Activated CD4-positive, alpha-beta memory T cell treated with anti-CD3 and anti-CD28 coated beads, Interleukin-2, amount 10 ng/mL, durations not matched to agents 7 days and 5 days (primary cell): Measurements from ENCODE around the gene SMCO2. TPM values are rescaled to one million over a fixed set of nuclear protein-coding genes. Genes with fewer than 3 reads are reported as not detected.
A peak's percentile ranks its signal among the peaks of the same experiment; 100 is the strongest.

Experiments
- CTCF ChIA-PET: fragments of 350-600 bp; sonication (Branson Sonifier 250); formaldehyde crosslinking; loops from one replicate; lab custom pipeline; 2021; ENCODE audit warnings: antibody characterized with exemption, inconsistent platforms; lab: Charles Lee
- POLR2A ChIA-PET: fragments of 350-600 bp; sonication (Branson Sonifier 250); formaldehyde crosslinking; loops from one replicate; lab custom pipeline; 2021; ENCODE audit warnings: antibody characterized with exemption; lab: Charles Lee
- DNase-seq: peaks from one replicate; pipeline ENCODE4 v3.0.0-alpha.2; 2020
- H3K27ac Mint-ChIP-seq: one replicate; pipeline ENCODE4 v1.8.0; 2021; ENCODE audit warnings: mild to moderate bottlenecking, mixed read lengths
- H3K27me3 Mint-ChIP-seq: one replicate; pipeline ENCODE4 v1.8.0; 2021; ENCODE audit warnings: mixed read lengths
- H3K36me3 Mint-ChIP-seq: one replicate; pipeline ENCODE4 v1.8.0; 2021; ENCODE audit warnings: low read depth, mixed read lengths
- H3K4me1 Mint-ChIP-seq: one replicate; pipeline ENCODE4 v1.8.0; 2021; ENCODE audit warnings: mixed read lengths
- H3K4me3 Mint-ChIP-seq: one replicate; pipeline ENCODE4 v1.8.0; 2021; ENCODE audit warnings: mild to moderate bottlenecking, mixed read lengths
- H3K9me3 Mint-ChIP-seq: one replicate; pipeline ENCODE4 v1.8.0; 2021; ENCODE audit warnings: mixed read lengths
- total RNA-seq, 2 experiments: library from RNA; stranded (reverse); gene quantifications; one replicate each; pipeline ENCODE4 v1.2.3, GENCODE V29; 2021

SMCO2 gene
- total RNA-seq, 2 experiments from 2014 or later: 0.38 to 0.60 TPM

DNA sequence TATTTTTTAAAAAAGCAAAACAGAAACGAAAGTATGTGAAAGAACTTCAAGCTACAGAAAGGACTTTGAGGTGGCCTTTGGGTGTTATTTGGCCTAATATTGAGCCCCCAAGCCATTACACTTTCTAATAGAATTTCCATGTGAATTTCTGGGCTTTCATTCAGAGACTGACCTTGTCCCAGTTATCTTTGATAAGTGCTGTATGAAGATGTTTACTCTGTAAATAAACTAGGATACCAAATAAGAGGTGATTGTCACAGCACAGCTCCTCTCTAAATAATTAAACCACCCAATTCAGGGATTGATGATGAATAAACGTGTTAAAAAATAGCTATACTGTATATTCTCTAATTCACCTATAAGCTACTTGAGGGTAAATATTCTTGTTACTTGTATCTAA lies 44.7 kb downstream of the SMCO2 start:
- no peak overlapping the region for H3K4me3 Mint-ChIP-seq
- no peaks in the 10 kb centered on the region for H3K4me1 Mint-ChIP-seq
- peaks cover 39% of the 10 kb centered on the region for H3K27me3 Mint-ChIP-seq
- POLR2A ChIA-PET: no interaction called here
- peaks cover 5% of the 10 kb centered on the region for H3K36me3 Mint-ChIP-seq
- no peak for DNase-seq
- CTCF ChIA-PET: no interaction called here
- no peak overlapping the region for H3K27ac Mint-ChIP-seq
- no peaks in the 10 kb centered on the region for H3K9me3 Mint-ChIP-seq

DNA sequence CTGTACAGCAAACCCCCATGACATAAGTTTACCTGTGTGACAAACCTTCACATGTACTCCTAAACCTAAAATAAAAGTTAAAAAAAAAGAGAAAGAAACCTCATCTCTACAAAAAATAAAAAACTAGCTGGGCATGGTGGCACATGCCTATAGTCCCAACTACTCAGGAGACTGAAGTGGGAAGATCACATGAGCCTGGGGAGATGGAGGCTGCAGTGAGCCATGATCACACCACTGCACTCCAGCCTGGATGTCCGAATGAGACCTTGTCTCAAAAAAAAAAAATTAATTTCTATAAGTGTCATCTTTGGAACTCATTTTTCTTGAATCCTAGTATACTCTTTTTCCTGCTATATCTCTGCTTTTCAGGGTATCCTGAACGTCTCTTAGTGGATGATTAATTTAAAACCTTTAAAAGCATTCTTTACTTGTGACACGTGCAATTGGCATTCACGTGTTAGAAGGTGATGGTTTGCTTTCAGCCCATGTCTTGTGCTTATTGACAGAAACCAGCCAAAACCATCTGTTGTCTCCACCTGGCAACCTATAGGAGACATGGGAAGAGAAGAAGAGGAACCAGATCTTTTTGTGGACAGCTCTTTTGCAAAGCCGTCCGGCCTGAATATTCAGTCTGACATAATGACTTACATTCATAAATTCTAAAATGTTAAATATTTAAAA lies 46.9 kb downstream of the SMCO2 start:
- Mint-ChIP-seq H3K36me3 (peaks cover 8% of the 10 kb centered on the region), H3K27me3 (peaks cover 49% of the 10 kb centered on the region), H3K27ac (no peak overlapping the region), H3K4me1 (peaks cover 16% of the 10 kb centered on the region), H3K4me3 (no peak overlapping the region), H3K9me3 (no peaks in the 10 kb centered on the region)
- ChIA-PET CTCF (no interaction called here), POLR2A (no interaction called here)
- DNase-seq: no peak

DNA sequence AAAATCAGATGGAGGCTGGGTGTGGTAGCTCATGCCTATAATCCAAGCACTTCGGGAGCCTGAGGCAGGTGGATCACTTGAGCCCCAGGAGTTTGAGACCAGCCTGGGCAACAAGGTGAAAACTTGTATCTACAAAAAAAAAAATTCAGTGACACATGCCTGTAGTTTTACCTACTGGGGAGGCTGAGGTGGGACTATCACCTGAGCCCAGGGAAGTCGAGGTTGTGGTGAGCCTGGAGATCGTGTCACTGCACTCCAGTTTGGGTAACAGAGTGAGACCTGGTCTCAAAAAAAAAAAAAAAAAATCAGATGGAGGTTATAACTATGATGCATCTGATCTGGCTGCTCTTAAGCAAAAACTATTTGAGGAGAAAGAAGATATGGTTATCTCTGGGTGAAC lies 50.9 kb downstream of the SMCO2 start:
- H3K27ac Mint-ChIP-seq: peak overlapping the region; percentile 31
- no peak for DNase-seq
- peaks cover 57% of the 10 kb centered on the region for H3K27me3 Mint-ChIP-seq
- H3K4me3 Mint-ChIP-seq: no peak overlapping the region
- H3K36me3 Mint-ChIP-seq: peaks cover 15% of the 10 kb centered on the region
- ChIA-PET CTCF (no interaction called here), POLR2A (no interaction called here)
- H3K9me3 Mint-ChIP-seq: peaks cover 3% of the 10 kb centered on the region
- peaks cover 40% of the 10 kb centered on the region for H3K4me1 Mint-ChIP-seq

DNA sequence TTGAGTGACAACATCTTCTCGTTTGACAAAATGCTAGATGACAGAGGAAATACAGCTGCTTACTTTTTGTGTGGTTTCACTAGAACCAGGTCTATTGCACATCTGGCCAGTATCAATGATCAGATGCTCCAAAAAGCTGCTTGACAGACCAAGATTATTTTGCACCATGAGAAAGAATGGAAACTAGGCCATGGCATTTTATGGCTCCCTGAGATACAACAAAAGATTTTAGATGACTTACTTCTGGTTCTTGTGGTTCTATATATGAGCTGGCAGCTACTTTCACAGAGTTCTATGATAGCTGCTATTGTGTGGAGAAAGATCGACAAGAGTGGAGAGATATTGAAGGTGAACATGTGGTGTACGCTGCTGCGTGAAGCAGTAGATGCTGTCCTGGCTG lies 51.6 kb downstream of the SMCO2 start:
- no peak for DNase-seq
- CTCF ChIA-PET: no interaction called here
- Mint-ChIP-seq H3K27ac (peak overlapping the region; percentile 31), H3K36me3 (peaks cover 18% of the 10 kb centered on the region), H3K4me3 (no peak overlapping the region), H3K9me3 (peaks cover 6% of the 10 kb centered on the region), H3K4me1 (peaks cover 45% of the 10 kb centered on the region), H3K27me3 (peaks cover 53% of the 10 kb centered on the region)
- POLR2A ChIA-PET: interaction anchor here (1.0 kb wide), 1 partner anchor 36 kb away, joined by 3 read pairs; no protein-coding TSS in a partner anchor

DNA sequence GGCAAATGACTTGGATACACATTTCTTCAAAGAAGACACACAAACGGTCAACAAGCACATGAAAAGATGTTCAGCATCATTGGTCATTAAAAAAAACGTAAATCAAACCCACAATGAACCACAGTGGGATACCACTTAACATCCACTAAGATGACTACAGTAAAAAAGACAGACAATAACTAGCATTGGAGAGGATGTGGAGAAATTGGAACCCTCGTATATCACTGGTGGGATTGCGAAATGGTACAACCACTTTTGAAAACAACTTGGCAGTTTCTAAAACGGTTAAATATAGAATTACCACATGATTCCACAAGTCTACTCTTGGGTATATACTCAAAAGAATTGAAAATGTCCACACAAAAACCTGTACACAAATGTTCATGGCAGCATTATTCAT lies 52.2 kb downstream of the SMCO2 start:
- Mint-ChIP-seq H3K4me1 (peaks cover 45% of the 10 kb centered on the region), H3K27me3 (peaks cover 52% of the 10 kb centered on the region), H3K9me3 (peaks cover 6% of the 10 kb centered on the region), H3K4me3 (no peak overlapping the region), H3K27ac (no peak overlapping the region), H3K36me3 (peaks cover 18% of the 10 kb centered on the region)
- DNase-seq: no peak
- ChIA-PET POLR2A (interaction anchor here (1.0 kb wide), 1 partner anchor 36 kb away, joined by 3 read pairs; no protein-coding TSS in a partner anchor), CTCF (no interaction called here)

DNA sequence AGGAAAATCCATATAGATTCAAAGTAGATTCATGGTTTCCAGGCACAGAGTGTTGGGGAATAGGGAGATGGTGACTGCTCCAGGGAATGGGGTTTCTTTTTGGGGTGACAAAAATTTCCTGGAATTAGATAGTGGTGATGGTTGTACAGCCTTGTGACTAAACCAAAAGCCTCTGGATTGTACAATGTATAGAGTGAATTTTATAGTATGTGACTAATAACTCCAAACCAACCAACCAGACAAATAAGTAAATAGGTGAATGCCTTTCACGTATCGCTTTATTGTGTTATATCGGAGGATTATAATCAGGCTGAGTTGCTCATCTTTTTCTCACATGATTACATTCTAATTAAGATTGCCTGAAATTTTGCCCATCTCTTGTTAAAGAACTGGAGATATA lies 52.8 kb downstream of the SMCO2 start:
- H3K27me3 Mint-ChIP-seq: peaks cover 54% of the 10 kb centered on the region
- peaks cover 45% of the 10 kb centered on the region for H3K4me1 Mint-ChIP-seq
- CTCF ChIA-PET: no interaction called here
- H3K36me3 Mint-ChIP-seq: peaks cover 23% of the 10 kb centered on the region
- POLR2A ChIA-PET: no interaction called here
- peaks cover 6% of the 10 kb centered on the region for H3K9me3 Mint-ChIP-seq
- H3K27ac Mint-ChIP-seq: no peak overlapping the region
- no peak overlapping the region for H3K4me3 Mint-ChIP-seq
- DNase-seq: no peak

DNA sequence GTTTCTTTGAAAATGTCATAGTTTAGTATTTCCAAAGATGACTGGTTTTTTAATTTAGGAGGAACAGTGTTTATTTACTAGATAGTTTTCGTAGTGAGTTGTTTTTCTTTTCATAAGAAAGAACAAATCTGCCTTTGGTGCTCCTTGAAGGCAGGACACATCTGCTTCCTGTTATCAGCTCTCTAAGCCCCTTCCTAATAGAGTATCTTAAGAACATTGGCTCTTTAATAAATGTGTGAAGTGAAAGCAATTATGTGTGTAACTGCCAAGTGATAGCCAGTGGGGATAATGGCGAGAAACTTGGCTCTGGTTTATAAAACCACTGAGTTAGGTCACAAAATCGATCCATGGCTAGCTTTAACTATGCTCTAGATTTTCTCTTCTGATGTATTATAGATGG lies 54.0 kb downstream of the SMCO2 start:
- Mint-ChIP-seq H3K27ac (no peak overlapping the region), H3K4me3 (no peak overlapping the region), H3K36me3 (peaks cover 21% of the 10 kb centered on the region), H3K9me3 (peaks cover 6% of the 10 kb centered on the region), H3K4me1 (peaks cover 45% of the 10 kb centered on the region), H3K27me3 (peaks cover 53% of the 10 kb centered on the region)
- ChIA-PET POLR2A (no interaction called here), CTCF (no interaction called here)
- DNase-seq: no peak

DNA sequence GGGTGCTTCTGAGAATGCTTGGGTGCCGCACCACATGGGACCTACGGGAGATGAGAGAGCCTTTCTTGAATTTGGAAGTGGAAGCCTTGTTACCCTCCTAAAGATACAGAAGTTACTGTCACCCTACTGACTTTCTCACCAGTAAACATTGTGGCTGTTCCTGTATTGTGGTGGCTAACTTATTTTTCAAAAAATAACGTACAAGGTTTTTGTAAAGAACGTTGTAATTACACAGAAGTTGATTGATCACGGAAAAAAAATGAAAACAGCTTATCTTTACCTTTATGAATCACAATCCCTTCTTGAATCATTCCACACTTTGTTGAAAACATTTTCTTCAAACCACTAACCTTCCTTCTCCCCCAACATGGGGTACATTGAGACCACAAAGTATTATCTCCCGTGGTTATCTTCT lies 55.5 kb downstream of the SMCO2 start:
- CTCF ChIA-PET: no interaction called here
- POLR2A ChIA-PET: interaction anchor here (1.6 kb wide), 1 partner anchor 41 kb away, joined by 4 read pairs; no protein-coding TSS in a partner anchor
- Mint-ChIP-seq H3K4me1 (peaks cover 42% of the 10 kb centered on the region), H3K27me3 (peaks cover 54% of the 10 kb centered on the region), H3K27ac (no peak overlapping the region), H3K9me3 (peaks cover 8% of the 10 kb centered on the region), H3K36me3 (peaks cover 17% of the 10 kb centered on the region), H3K4me3 (no peak overlapping the region)
- no peak for DNase-seq

DNA sequence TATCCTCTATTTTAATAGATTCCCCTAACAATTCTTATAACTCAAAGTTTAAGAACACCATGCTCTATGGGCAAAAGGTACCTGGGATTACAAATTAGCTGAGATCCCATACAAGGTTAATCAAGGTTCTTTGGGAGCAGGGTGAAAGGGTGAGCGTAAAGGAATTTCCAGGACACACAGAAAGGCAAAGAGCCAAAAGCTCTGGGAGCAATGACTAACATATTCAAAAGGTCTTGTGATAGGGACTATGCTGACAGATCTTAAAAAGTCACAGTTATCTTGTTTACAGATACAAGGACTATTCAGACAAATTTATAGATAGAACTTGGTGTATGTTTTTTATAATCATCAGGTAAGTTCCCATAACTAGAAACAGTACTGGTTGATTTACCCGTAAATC lies 58.0 kb downstream of the SMCO2 start:
- no peak overlapping the region for H3K4me3 Mint-ChIP-seq
- H3K36me3 Mint-ChIP-seq: peaks cover 13% of the 10 kb centered on the region
- peaks cover 52% of the 10 kb centered on the region for H3K27me3 Mint-ChIP-seq

DNA sequence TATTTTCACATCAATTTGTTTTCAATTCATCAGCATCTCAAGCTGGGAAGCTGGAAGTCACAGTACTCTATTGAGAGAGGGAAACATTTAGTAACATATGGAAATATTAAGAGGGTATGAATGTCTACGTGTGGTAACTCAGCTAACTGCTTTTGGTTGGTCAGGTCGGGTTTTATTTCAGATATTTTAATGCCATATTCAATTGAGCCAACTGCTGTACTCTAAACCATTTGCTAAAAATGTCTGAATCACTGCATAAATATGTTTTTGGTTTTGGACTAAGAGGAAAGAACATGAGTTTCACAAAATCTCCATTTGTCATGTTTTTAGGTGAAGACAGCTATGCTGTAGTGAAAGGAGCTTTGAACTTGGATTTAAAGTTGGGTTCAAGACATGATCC lies 58.6 kb downstream of the SMCO2 start:
- H3K9me3 Mint-ChIP-seq: peaks cover 5% of the 10 kb centered on the region
- H3K27me3 Mint-ChIP-seq: peaks cover 49% of the 10 kb centered on the region
- peaks cover 15% of the 10 kb centered on the region for H3K4me1 Mint-ChIP-seq

More for the DNA sequence above, 58.0 kb downstream of the SMCO2 start:
- Mint-ChIP-seq H3K27ac (no peak overlapping the region), H3K9me3 (peaks cover 5% of the 10 kb centered on the region), H3K4me1 (peaks cover 18% of the 10 kb centered on the region)
- DNase-seq: no peak
- POLR2A ChIA-PET: no interaction called here
- CTCF ChIA-PET: no interaction called here

DNA sequence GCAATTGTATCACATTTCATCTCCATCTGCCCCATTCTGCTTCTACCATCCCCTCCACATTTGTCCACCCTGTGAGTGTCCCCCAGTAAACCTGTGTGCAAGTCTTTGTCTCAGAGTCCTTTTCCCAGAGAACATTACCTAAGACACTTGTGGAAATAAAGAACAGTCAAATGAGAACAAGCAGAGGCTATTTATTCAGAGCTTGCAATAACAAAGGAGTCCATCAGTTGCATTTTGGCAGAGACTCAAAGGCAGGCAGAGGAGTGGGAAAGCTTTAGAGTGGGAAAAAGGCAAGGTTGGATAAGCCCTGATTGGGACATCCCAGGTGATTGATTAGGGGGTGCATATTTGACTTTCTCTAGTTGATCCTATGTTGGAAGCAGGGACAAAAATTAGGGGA lies 59.2 kb downstream of the SMCO2 start:
- Mint-ChIP-seq H3K9me3 (peaks cover 5% of the 10 kb centered on the region), H3K27ac (no peak overlapping the region), H3K4me3 (no peak overlapping the region), H3K4me1 (peaks cover 15% of the 10 kb centered on the region), H3K36me3 (peaks cover 10% of the 10 kb centered on the region), H3K27me3 (peaks cover 54% of the 10 kb centered on the region)
- no peak for DNase-seq
- ChIA-PET POLR2A (no interaction called here), CTCF (interaction anchor here (0.9 kb wide), 1 partner anchor 8 kb away, joined by 3 read pairs; no protein-coding TSS in a partner anchor)

More for the DNA sequence above, 58.6 kb downstream of the SMCO2 start:
- POLR2A ChIA-PET: no interaction called here
- Mint-ChIP-seq H3K36me3 (peaks cover 10% of the 10 kb centered on the region), H3K27ac (no peak overlapping the region), H3K4me3 (no peak overlapping the region)
- CTCF ChIA-PET: interaction anchor here (0.9 kb wide), 1 partner anchor 9 kb away, joined by 3 read pairs; no protein-coding TSS in a partner anchor
- DNase-seq: no peak

DNA sequence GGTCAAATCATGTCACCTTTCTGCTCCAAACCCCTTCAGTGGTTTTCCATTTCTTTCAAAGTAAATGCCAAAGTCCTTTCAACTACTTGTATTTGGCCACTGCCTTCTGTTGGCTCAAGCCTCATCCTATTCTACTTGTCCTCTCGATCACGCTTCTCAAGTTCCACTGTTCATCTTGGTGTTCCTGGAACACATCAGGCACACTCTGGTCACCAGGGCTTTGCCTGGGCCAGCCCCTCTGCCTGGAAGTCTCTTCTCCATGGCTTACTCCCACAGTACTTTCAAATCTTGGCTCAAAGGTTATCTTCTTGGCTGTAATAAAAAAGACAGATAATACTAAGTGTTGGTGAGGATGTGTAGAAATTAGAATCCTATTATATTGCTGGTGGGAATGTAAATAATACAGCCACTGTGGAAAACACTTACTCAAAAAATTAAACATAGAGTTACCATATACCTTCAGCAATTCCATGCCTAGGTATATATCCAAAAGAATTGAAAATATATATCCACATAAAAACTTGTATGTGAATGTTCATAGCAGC lies 60.2 kb downstream of the SMCO2 start:
- Mint-ChIP-seq H3K4me1 (peaks cover 12% of the 10 kb centered on the region), H3K27me3 (peaks cover 59% of the 10 kb centered on the region), H3K4me3 (no peak overlapping the region), H3K9me3 (peaks cover 5% of the 10 kb centered on the region), H3K27ac (no peak overlapping the region), H3K36me3 (peaks cover 10% of the 10 kb centered on the region)
- DNase-seq: no peak
- POLR2A ChIA-PET: no interaction called here
- CTCF ChIA-PET: no interaction called here

DNA sequence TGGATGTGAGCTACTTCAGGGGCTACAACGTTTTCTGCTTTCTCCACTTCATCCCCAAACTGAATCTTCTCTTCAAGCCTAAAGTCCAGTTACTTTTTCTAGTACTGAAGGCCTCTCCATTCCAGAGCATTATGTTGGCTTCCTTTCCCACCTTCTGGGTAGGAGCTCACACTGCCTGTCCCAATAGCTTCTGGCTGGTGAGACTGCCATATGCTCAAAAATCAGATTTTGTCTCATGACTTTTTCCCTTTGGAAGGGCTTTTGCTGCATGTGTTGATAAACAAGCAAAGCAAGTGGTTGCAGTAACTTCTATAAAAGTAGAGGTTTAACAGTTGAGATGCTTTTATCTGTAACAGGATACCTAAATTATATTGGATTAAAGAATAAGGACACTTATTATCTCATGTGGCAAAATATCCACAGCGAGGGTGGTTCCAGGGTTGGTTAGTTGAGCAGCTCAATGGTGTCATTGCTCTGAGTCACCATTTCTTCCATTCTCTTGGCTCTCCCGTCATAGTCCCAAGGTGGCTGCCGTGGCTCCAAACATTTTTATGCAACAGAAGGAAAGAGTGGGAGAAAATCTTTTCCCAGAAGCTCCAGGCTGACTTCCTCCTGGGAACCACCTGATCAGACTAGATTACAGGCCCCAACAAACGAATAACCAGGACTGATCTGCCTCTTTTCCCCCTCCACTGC lies 62.3 kb downstream of the SMCO2 start:
- ChIA-PET CTCF (no interaction called here), POLR2A (no interaction called here)
- no peak overlapping the region for H3K27ac Mint-ChIP-seq
- no peak overlapping the region for H3K4me3 Mint-ChIP-seq
- H3K9me3 Mint-ChIP-seq: peaks cover 2% of the 10 kb centered on the region
- peaks cover 54% of the 10 kb centered on the region for H3K27me3 Mint-ChIP-seq
- DNase-seq: no peak
- peaks cover 6% of the 10 kb centered on the region for H3K36me3 Mint-ChIP-seq
- H3K4me1 Mint-ChIP-seq: no peaks in the 10 kb centered on the region
